ENCODE measurements around the gene HOOK2. TPM values are rescaled to one million over a fixed set of nuclear protein-coding genes. Genes with fewer than 3 reads are reported as not detected.

The HOOK2 gene
- total and polyA plus RNA-seq, 9 of the 15 experiments (the other 6 are each of a cell fraction or from before 2014, with no cell fraction given), result 1.3 to 17.2 (median 9.9) TPM

- TF ChIP-seq HINFP (tag; conservative IDR thresholded peaks at IDR 0.05; ENCODE audit: low read depth) (no peak), NFXL1 (CRISPR knock-in tag; IDR thresholded peaks at IDR 0.05) (no peak), HLTF (IDR thresholded peaks at IDR 0.05) (no peak), MYBL2 (IDR thresholded peaks at IDR 0.05; ENCODE audit: low read depth) (no peak), MYBL2 (CRISPR knock-in tag; IDR thresholded peaks at IDR 0.05; ENCODE audit: borderline replicate concordance) (no peak), NFIX (CRISPR knock-in tag; IDR thresholded peaks at IDR 0.05; ENCODE audit: low read depth) (no peak), ARHGAP35 (IDR thresholded peaks at IDR 0.05; ENCODE audit: partially characterized antibody) (no peak), SP1 (CRISPR knock-in tag; IDR thresholded peaks at IDR 0.05) (peak; percentile 45), BCOR (IDR thresholded peaks at IDR 0.05) (no peak), POLR2H (tag; IDR thresholded peaks at IDR 0.05; ENCODE audit: low read depth) (no peak), CREB1 (IDR thresholded peaks at IDR 0.05) (peak; percentile 33; the same call in 1 of the 2 replicates), CREB1 (CRISPR knock-in tag; IDR thresholded peaks at IDR 0.05) (peak; percentile 82), ZNF318 (IDR thresholded peaks at IDR 0.05; ENCODE audit: borderline replicate concordance in 1 of 2, low read depth in 1 of 2) (no peak), MAFF (IDR thresholded peaks at IDR 0.05; ENCODE audit: low read length) (no peak), ATF7 (IDR thresholded peaks at IDR 0.05) (peak; percentile 28; the same call in 1 of the 2 replicates), MITF (IDR thresholded peaks at IDR 0.05) (no peak), TBP (optimal IDR thresholded peaks at IDR 0.05; ENCODE audit: low read depth, low read length) (no peak)
These were observed 2.1 kb upstream of the HOOK2 start (continued) for GRCh38 chr19:12777217-12778016.
